RPMI8226 (cell line): ENCODE data around the gene FAM98B.
"Not testable (repeated sequence)": the region's sequence is repeated elsewhere in the genome, so short reads cannot be mapped to it uniquely, and the experiment has no call there.

Experiments
- DNase-seq: peaks from one replicate; pipeline ENCODE4 v3.0.0-alpha.2; 2015

The FAM98B gene

DNA sequence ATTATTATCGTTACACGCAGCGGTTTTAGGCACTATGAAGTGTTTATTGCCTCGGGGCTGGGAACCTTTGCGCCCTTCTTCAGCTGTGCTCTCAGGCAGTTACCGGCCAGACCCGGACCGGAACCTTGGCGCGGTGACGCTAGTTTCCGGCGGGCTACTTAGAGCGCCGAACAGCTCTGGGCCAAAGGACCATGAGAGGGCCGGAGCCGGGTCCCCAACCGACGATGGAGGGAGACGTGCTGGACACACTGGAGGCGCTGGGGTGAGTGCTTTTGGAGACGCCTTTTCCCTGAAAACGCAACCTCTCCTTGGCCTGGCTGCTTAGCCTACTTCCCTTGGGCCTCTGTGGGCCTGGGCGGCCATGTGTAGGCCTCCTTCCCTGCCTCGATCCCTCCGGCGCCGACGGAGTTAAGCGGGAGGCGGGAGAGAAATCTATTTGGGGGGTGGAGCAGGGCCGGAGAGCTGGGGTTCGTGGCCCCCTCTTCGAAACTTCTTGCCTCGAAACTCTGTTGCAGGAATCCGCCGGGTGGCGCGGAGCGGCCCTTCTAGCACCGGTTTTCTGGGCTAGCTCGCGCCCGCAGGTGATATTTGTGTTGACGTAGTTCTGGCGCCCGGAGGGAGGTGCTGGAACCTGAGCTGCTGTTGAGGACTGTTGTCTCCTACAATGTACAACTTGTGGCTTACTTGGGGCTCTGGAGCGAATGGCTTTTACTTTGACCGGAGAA is at the start of gene FAM98B:
FAM98B (plus strand) TSS at position 157 of the 725 bp plus-strand sequence; CDS start at position 192, 35 bp downstream.
- peak; percentile 85 for DNase-seq

DNA sequence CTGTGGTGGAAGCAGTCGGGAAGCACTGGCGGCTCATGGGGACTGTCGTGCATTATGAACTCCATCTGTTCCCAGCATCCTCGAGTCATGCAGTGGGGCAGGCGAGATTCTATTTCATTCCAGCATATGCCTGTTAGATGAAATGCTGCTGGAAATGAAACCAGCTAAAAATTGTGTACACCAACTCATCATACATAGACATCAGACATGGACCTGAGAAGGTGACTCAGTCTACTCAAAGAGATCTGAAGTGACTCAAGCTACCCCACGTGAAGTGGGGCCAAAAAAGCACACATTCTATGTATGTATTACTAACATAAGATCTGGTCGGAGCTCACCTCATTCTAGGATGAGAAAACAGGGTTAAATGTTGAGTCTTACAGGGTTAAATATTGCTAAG is 47.5 kb upstream of the FAM98B start:
- no peak for DNase-seq

DNA sequence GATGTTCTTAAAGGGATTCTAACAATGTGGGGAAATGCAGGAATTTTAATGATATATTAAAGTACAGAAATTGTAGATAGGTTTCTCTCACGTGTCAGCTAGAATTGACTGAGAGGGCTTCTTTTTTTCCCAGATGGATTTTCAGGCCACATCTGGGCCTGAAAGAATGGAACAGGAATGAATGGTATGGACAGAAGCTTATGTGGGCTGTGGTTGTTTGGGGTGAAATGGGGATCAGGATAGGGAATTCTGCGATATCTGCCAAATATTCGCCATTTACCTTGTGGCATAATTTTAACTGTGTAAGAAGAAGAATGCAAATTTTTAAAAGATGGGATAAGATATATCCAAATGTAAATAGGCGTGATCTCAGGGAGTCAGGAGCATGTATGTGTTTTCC is 45.4 kb upstream of the FAM98B start:
- no peak for DNase-seq

DNA sequence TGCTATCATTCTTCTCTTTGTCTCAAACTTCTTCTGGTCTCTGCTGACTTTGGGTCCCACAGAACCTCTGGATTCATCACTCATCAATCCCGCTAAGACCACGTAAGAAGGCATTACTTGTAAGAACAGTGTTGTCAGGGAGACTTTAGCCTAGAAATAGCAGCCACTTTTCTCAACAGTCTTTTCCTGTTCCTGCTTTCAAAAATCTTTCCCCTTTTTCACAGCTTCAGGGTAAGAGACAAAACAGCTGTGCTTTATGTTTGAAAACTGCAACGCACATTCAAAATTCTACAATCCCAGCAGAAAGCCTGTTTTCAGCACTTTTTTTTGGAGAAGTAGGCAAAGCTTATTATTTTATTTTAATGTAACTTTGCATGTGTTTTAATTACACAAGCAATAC is 42.0 kb upstream of the FAM98B start:
- DNase-seq = peak; percentile 68

DNA sequence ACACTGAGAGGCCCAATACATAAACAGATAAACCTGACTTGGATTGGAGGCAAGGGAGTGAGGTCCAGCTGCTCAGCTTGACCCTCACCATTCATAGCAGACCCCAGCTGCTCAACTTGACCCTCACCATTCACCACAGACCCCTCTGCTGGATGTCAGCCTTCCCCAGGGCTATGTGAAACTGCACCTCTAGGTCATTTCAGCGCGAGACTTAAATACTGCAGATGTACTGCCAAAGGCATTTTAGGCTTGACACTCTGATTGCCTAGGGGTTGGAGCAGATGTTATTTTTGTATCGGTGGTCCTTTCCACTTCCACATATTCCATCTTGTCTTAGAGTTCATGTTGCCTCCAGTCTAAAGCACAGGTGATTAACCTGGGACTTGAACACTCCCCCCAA is 41.5 kb upstream of the FAM98B start:
- peak; percentile 67 for DNase-seq

DNA sequence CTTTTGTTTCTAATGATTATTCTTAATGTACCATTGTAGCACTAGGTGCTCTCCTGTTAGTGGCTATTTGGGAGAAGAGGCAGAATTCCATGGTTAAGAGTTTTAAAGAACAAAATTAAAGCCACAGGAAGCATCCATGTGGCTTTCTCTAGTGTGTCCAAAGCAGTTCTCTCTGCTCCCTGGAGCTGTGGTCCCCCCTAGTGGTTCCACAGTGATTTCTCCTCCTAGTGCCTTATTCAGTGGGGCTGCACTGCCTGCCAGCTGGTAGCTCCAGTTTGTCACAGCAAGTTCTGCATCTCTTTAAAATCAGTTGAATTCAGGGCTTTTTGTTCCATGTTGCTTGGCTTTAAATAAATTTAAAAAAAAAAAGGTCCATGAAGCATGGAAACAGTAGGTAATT is 39.6 kb upstream of the FAM98B start:
- DNase-seq = peak; percentile 70

DNA sequence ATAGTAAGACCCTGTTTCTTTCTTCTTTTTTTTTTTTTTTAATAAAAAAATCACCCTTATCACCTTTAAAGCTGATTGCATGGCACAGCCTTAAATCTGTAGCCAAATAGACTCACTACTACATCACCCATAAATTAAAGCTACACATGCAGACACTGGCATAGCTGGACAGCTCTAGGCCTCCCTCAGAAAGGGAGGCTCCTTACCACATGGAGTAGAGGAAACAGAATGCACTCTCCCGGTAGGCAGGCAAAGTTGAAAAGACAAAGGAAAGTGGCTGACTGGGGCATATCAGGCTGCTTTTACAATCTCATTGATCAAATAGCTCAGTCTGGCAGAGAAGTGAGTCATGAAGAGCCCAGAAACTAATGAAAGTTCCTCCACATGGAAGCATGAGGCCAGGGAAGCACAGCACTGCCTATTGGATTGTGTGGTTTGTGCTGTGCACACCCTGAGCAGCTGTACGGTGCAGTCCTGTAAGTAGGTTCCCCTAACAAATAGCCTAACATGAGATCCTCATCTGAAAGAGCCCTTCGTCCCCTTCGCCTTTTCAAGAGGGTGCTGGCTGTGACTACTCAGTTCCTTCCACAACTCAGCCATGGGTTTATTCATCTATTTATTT is 32.7 kb upstream of the FAM98B start:
- DNase-seq = no peak

DNA sequence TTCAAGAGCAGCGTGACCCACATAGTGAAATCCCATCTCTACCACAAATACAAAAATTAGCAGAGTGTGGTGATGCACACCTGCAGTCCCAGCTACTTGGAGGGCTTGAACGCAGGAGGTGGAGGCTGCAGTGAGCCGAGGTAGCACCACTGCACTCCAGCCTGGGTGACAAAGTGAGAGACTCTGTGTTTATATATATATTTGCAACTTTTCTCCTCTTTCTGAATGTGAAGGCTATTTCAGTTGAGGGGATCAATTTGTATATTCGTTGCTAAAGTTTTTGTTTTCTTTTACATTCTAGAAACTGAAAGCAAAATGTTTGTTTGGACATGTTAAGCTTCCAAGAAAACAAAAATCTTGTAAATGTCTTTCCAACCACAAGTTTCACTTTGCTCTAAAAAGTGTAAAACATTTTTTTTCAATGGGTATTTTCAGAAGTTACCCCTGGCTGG is 29.8 kb upstream of the FAM98B start:
- DNase-seq = peak; percentile 52

DNA sequence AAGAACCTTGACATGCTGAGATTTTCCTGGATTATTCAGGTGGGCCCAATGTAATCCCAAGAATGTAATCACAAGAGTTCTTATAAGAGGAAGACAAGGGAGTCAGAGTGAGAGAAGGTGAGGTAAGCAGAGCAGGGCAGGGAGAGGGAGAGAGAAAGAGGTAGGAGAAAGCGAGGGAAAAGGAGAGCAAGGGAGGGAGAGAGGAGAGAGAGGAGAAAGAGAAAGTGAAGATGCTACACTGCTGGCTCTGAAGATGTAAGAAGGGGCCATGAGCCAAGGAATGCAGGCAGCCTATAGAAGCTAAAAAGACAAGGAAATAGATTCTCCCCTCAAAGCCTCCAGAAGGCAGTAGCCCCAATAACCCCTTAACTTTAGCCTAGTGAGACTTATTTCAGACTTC is 28.7 kb upstream of the FAM98B start:
- DNase-seq = no peak

DNA sequence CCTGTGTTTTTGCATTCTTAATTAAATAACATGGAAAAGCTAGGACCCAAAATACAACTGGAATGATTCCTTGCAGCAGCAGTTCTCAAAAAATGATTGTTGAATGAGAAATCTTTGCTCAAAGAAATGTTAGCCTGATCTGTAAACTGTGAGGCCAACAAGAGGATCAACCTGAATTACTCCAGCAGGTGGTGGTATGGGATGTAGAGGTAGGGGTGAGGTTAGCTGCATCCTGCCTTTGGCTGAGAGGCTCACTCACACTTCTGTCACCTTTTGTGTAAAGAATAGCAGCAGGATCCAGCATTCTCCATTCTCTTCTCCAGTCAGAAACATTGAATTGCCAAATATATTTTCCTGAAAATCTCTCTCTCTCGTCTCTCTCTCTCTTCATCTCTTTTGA is 26.5 kb upstream of the FAM98B start:
- DNase-seq = no peak

DNA sequence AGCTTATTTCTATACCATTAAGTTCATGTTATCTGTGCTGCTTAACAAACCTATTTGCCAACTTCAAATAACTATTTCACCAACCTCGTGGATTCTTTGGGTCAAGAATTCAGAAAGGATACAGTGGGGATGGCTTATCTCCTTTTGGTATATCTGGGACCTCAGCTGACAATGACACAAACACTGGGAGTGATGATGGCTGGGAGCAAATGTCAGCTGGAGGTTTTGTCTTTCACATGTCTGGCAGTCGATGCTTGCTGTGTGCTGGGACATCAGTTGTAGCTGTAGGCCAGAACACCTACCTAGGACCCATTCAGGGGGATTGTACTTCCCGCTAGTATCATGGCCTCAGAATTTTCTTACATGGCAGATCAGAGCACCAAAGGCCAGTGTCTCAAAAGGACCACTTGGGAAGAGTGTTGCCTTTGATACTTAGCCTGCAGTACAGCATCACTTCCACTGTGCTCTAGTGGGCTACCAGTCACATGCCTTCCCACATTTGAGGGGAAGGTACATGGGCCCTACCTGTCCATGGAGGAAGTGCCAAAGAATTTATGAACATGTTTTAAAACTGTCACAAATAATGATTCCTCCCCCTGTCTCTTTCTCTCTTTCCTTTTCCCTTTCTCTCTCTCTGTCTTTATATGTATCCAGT is 23.7 kb upstream of the FAM98B start:
- no peak for DNase-seq

DNA sequence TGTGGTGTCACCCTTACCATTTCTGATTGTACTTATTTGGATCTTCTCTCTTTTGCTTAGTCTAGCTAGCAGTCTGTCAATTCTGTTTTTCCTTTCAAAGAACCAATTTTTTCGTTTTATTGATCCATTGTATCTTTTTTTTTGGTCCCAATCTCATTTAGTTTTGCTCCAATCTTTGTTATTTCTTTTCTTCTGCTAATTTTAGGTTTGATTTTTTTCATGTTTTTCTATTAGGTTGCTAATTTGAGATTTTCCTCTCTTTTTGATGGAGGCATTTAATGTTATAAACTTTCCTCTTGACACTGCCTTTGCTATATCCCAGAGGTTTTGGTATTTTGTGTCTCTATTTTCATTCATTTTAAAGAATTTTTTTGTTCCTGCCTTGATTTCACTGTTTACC is 16.9 kb upstream of the FAM98B start:
- no peak for DNase-seq

DNA sequence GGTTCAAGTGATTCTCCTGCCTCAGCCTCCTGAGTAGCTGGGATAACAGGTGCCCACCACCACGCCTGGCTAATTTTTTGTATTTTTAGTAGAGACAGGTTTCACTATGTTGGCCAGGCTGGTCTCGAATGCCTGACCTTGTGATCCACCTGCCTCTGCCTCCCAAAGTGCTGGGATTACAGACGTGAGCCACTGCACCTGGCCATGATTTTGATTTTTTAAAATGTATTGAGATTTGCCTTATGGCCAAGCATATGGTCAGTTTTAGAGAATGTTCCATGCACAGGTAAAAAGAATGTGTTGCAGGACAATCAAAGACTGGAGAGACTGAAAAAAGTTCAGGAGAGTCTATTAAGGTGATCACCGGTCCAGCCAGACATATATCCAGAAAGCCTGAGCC is 16.3 kb upstream of the FAM98B start:
- DNase-seq = not testable (repeated sequence)

DNA sequence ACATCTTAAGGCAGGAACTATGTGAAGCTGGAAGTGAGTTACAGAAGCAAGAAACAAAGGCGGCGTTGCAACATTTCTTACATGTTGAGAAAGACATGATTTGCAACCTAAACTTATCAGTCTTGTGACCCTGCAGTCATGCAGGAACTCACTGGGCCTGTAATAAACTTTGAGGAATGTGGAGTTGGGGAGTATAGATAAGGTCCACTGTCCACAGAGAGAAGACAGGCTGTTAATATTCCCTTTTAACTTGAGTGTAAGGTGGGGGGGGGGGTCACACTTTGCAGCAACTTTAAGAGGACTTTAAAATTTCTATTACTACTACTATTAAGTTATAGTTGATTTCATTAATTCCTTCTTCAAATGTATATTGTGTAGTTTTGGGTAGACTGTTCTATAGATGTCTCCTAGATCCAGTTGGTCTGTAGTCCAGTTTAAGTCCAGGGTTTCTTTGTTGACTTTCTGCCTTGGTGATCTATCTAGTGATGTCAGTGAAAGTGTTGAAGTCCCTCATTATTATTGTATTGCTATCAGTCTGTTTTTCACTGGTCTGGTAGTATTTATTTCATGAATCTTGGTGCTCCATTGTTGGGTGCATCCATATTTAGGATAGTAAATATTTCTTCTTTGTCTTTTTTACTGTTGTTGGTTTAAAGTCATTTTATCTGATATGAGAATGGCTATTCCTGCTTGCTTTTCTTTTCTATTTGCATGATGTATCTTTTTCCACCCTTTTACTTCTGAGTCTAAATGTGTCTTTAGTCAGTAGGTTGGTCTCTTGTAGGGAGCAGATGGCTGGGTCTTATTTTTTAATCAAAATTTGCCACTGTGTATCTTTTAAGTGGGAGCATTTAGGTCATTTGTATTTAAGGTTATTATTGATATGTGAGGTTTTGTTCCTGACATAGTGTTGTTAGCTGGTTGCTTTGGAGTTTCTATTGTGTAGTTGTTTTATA is 15.6 kb upstream of the FAM98B start:
- no peak for DNase-seq

DNA sequence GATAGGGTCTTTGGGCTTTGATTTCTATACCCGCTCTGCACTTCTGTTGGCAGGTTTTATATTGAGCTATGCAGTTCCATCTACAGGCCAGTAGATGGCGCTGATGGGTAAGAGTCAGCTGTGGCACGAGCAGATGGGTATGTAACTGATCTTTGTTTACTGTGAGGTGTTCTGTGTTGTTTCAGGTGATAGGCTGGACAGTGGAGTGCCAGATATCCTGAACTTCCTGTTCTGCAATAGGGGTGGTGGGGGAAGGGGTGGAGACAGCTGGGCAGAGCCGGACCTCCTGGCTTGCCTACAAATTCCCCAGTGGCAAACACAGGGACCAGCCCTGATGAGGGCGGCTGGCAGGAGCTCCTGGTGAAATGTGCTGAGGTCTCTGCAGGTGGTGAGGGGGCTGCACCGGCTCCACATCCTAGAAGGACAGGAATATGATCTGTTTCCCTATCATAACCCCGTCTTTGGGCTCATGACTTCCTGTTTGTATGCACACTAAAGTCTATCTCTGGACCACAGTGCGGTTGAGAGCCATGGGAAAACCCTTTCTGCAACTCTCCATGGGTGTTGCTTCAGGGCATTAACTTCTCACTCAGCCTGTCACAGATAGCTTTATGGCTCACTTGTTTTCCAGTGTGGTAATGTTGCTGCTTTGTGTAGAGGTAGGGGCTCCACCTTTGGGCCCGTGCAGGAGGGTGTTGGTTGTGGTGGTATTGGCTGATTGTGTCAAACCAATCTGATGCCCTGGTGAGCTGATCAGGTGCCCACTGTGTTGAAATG is 13.4 kb upstream of the FAM98B start:
- DNase-seq = peak; percentile 49

DNA sequence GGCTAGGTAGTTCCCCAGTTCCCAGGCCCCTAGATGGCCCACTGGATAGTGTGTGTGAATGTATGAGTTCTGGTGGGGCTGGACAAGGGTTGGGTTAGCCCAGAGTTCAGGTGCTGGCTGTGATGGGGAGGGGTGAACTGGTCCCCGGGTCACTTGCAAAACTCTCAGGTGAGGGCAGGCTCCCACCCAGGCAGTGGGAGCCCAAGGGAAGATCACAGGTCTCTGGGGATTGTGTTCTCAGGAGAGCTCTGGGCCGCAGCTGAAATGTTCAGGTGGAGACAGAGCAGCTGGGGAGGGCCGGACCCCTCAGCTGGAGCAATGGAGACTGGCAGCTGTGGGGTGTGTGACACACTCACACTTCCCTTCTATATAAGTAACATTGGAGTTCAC is 12.8 kb upstream of the FAM98B start:
- no peak for DNase-seq

DNA sequence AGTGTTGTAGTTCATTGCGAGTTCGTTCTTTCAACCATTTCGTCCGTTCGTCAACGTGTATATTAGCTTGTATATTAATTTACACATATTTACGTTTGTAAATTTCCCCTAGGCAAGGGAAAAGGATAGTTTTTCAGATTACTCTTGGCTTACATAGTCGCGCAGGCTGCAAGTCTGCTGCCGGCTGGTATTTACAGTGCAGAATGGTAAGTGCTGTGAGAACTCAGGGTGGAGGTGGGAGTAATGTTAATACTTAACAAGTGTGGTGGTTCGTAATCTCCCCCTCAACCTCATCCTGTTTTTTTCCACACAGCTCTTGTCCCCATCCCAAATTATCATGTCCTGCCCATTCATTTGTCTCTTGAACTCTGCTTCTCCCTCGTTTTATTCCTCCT is 766 bp downstream of the FAM98B start:
- peak; percentile 7 for DNase-seq

DNA sequence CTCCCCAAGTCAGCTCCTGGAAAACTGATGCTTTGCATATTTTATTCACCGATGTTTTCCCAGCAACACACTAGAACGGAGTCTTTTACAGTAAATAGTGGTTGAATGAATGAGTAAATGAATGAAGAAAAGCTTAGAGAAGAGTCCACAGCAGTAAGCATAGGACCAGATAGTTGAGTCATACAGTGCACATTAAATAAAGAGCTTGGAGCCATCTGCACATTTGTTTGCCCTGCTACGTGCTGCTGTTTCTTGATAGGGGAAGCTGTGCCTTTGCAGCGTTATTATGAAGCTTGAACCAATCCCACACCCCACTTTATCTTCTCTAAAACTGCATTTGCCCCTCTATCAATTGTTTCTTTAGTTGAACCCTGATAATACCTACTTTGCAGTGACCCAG is 1.2 kb downstream of the FAM98B start:
- DNase-seq = no peak

DNA sequence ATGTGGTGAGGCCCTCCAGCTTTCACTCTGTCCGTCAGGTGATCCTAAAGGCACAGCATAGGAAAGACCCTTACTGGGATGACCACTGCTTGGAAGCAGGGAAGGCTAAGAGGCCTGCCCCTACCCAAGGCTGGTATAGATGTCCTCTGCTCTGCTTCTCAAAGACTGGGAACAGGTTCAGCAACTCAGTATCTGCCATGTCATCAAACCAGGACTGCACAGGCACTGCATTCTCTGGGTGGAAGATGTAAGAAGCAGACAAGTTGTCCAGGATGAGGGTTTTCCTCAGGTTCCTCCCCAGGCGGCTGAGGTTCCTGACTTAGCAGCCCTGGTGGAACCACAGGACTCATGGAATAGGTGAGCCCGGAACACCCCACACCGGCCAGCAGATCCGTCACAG is 4.7 kb downstream of the FAM98B start:
- DNase-seq = no peak

DNA sequence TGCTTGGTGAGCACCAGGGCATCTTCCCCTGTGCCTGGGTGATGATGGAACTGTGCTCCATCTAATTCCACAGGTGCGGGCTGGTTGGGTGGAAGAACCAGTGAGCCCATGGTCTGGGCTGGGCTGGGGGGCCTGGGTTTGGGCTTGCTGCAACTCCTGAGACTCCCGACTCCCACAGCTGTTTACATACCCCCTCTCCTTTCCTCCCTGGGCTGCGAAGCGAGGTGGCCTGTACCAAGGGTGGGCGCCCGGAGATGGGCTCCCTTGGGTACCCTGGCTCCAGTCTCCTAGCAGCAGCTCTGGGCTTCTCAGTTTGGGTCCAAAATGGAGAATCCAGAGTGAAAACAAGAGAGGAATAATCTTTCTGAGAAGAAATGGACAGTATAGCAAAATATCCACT is 5.6 kb downstream of the FAM98B start:
- no peak for DNase-seq

DNA sequence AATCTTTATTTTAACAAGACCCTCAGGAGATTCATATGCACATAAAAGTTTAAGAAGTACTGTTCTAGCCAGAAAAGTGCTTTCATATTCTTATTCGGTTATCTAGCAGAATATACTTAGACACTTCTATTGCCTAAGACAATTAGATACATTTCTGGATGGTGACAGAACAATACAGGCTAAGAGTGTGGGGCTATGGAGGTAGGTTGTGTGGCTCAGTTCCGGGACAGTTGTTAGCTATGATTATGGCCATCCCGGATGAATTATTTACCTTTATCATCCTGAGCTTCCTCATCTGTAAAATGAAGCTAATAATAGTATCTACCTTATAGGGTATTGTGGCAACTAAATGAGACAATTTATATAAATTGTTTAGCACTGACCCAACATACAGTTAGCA is 6.6 kb downstream of the FAM98B start:
- DNase-seq = no peak
